HG03097 (cell line): Measurements from ENCODE around the gene RBM34.
"Not testable (repeated sequence)": the region's sequence is repeated elsewhere in the genome, so short reads cannot be mapped to it uniquely, and the experiment has no call there.

ENCODE experiments used
- ATAC-seq: cut with Tn5 transposase; IDR thresholded peaks from one replicate; pipeline ENCODE4 v1.9.1; 2021; ENCODE audit not compliant: unreplicated experiment, low FRiP score

RBM34 gene

GRCh38 chr1:235160957-235161684 is at the start of gene RBM34:
RBM34 (minus strand) TSS chr1:235161250; CDS start chr1:235161226, 24 bp downstream.
- peak; percentile 89 for ATAC-seq

- no peak for ATAC-seq
Observed at GRCh38 chr1:235207209-235207565, 46.1 kb upstream of the RBM34 start.

GRCh38 chr1:235206533-235207208 is 45.6 kb upstream of the RBM34 start:
- no peak for ATAC-seq

- ATAC-seq: no peak
Observed at GRCh38 chr1:235205687-235206086, 44.6 kb upstream of the RBM34 start.

- ATAC-seq: no peak
Observed at GRCh38 chr1:235203428-235203827, 42.4 kb upstream of the RBM34 start.

- ATAC-seq: not testable (repeated sequence)
Observed at GRCh38 chr1:235202447-235202846, 41.4 kb upstream of the RBM34 start.

- no peak for ATAC-seq
Observed at GRCh38 chr1:235199441-235199840, 38.4 kb upstream of the RBM34 start.

GRCh38 chr1:235190431-235190830 is 29.4 kb upstream of the RBM34 start:
- ATAC-seq: no peak

- no peak for ATAC-seq
Observed at GRCh38 chr1:235187316-235187715, 26.3 kb upstream of the RBM34 start.

- ATAC-seq: no peak
Observed at GRCh38 chr1:235181561-235182245, 20.7 kb upstream of the RBM34 start.

GRCh38 chr1:235180916-235181460 is 19.9 kb upstream of the RBM34 start:
- ATAC-seq: no peak

- ATAC-seq: no peak
Observed at GRCh38 chr1:235176486-235176885, 15.4 kb upstream of the RBM34 start.

- ATAC-seq: no peak
Observed at GRCh38 chr1:235169986-235170385, 8.9 kb upstream of the RBM34 start.

- no peak for ATAC-seq
Observed at GRCh38 chr1:235168375-235168774, 7.3 kb upstream of the RBM34 start.

GRCh38 chr1:235161685-235162327 is 756 bp upstream of the RBM34 start:
- ATAC-seq: no peak

- no peak for ATAC-seq
Observed at GRCh38 chr1:235160383-235160956, 580 bp downstream of the RBM34 start.

- ATAC-seq: not testable (repeated sequence)
Observed at GRCh38 chr1:235159930-235160329, 1.1 kb downstream of the RBM34 start.

- ATAC-seq: not testable (repeated sequence)
Observed at GRCh38 chr1:235159284-235159683, 1.8 kb downstream of the RBM34 start.

GRCh38 chr1:235158680-235159079 is 2.4 kb downstream of the RBM34 start:
- no peak for ATAC-seq

GRCh38 chr1:235157150-235157549 is 3.9 kb downstream of the RBM34 start:
- no peak for ATAC-seq
